DMS53 (cell line): ENCODE results near the gene MGAT4C.
A peak's percentile ranks its signal among the peaks of the same experiment; 100 is the strongest.
"Not testable (repeated sequence)": the region's sequence is repeated elsewhere in the genome, so short reads cannot be mapped to it uniquely, and the experiment has no call there.

Source experiments
- DNase-seq: peaks from one replicate; lab custom pipeline; 2025; lab: John Stamatoyannopoulos, UW

MGAT4C gene

DNA sequence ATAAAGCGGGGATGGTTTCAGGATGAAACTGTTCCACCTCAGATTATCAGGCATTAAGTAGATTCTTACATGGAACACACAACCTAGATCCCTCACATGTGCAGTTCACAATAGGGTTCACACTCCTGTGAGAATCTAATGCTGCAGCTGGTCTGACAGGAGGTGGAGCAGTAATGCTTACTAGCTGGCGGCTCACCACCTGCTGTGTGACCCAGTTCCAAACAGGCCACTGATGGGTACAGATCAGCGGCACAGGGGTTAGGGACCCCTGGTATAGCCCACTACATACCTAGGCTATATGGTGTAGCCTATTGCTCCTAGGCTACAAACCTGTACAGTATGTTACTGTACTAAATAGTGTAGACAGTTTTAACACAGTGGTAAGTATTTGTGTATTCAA lies 129.3 kb downstream of the MGAT4C start:
- DNase-seq = not testable (repeated sequence)

DNA sequence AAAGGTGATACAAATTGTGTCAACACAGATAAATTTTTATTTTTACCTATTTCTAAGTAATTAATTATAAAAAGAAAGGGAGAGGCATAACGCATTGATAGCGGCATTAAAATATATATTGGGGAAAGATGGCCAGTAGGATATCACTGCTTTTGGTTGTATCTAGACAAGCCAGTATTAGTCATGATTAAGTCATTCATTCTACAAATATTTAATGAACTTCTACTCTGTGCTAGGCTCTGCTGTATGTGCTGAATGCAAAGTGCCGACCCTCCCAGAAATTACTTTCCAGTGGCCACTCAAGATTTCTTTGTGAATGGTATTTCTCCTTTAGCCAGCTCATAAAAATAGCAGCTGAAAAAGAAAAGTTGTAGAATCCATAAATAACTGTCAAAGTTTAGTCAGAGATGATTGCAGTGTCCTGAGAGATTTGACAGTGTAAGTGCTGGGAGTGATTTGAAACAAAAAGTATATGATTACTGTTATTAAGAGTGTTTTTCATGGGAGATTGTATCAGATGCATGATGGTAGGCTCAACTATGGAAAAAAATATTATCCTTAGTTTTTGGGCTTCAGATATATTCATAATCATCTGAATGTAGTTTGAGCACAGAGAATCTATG lies 133.2 kb downstream of the MGAT4C start:
- DNase-seq = no peak

DNA sequence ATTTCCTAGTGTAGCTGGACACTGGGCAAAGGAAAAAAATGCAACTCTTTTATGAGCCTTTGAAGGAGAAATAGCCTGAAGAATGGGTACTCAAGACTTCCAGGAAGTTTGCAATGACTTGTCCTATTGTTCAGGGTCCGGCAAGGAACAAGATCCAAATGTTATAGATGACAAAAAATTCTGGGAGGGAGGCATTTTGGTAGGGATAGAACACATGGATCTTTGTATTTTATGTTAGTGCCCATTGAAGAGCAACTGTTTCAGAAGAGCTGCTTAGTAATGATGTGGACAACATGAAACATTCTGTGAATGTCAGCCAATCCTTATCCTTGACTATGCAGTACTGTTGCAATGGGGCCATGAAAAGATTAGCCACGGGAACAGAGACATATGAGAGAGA lies 138.0 kb downstream of the MGAT4C start:
- no peak for DNase-seq

DNA sequence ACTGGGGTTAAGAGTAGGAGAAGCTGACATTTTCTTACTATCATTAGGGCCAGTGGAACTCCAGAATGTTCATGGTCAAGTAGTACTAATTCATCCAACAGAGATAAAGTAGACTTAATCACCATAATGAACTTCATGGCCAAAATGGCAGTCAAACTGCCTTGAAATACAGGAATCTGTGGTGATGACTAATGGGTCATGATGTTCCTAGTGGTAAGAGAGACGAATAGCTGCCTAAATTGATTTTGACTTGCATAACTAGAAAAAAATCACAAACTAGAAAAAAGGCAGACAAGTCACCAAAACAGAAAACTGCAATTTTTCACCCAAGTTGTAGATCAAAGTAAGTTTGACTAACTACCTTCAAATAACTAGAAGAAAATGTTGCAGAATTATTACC lies 138.5 kb downstream of the MGAT4C start:
- no peak for DNase-seq

DNA sequence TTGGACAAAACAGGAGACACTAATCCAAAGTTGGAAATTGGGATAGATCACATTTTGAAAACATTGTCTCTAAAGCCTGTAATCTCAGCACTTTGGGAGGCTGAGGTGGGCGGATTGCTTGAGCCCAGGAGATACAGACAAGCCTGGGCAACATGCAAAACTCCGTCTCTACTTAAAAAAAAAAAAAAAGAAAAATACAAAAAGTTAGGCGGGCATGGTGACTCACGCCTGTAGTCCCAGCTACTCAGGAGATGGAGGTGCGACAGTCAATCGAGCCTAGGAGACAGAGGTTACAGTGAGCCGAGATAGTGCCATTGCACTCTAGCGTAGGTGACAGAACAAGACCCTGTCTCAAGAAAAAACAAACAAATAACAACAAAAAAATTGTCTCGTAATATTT lies 152.1 kb downstream of the MGAT4C start:
- no peak for DNase-seq

DNA sequence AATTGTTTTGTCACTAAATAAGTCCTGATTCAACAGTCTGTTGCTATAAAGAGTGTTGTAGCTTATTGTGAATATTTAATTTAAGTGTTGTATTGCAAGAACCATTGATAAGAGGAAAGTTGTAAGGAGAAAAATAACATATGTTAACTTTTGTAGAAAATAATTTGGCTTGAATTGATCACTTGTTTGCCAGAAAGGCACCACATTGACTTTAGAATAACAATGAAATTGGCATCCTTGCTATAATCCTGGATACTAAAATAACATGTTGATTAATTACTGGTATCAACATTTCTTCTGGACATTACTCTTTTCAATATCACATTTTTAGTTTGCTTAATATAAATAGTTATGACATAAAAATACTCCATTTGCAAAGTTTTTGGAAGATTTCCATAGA lies 159.0 kb downstream of the MGAT4C start:
- DNase-seq = no peak

DNA sequence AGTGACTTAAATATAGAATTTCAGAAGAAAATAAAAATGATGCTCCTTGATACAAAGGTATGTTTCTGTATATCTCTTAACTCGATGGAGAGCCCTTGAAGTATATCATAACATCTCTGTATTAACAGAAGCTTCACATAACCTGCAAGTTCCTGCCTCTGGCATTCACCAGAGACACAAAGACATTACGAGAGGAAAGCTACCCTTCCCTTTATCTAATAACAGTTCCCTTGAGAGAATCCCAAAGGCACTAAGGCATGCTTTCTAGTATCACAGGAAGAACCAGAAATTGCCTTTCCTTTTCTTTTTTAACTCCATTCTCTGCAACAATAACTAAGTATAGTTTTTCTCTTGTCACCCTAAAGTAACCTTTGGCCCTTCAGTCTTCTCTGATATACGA lies 164.5 kb downstream of the MGAT4C start:
- no peak for DNase-seq

DNA sequence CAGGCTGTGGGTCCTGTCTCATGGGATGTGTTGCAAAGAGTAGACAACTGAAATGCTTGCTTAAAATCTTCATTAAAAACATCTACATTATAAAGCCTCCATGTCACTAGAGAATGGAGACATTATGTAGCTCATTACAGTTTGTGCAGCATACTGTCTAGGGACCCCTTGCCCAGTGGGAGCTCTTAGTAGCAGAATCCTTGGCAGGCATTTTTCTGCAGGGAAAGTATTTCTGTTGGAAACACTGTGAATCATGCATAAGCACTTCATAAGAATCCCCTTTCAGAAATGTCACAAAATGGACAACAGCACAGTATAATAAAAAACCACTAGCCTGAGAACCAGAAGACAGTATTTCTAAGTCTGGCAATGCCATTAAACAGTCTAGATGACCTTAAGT lies 174.3 kb downstream of the MGAT4C start:
- DNase-seq = no peak

DNA sequence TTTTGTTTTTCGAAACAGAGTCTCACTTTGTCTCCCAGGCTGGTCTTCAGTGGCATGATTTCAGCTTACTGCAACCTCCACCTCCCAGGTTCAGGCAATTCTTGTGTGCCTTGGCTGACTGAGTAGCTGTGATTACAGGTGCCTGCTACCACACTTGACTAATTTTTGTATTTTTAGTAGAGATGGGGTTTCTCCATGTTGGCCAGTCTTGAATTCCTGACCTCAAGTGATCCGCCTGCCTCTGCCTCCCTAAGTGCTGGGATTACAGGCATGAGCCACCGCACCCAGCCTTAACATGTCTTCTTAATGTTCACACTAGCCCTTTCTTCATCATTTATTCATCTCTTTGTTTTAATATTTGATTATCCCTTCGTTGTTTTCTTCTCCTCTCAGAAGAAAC lies 197.1 kb downstream of the MGAT4C start:
- not testable (repeated sequence) for DNase-seq

DNA sequence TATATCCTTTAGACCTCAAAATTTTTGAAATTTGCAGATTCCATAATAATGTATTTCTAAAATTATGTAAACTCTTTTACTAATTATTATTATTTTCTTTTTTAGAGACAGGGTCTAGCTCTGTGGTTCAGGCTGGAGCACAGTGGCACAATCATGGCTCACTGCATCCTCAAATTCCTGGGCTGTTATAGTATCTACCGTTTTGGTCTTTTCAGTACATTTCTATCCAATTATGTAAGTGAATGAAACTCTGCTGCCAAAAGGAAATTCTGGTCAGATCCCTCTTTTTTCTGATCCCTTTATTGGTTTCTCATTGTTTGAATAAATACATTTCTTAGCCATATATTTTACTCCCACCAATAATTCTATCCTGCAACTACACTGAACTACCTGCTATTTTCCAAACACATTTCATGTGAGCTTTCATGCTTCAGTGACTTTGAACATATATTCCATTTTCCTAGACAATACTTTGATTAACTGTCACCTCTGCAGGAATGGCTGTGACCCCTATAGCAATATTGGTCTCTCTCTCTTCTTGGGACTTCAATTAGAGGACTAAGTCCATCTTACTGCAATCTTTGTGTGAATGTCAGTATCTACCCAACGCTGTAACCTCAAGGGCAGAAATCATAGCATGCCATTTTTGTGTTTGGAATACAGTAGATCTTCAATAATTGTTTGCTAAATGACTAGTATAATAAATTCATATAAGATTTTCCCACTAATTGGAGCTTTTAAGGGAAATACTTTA lies 198.9 kb downstream of the MGAT4C start:
- no peak for DNase-seq

DNA sequence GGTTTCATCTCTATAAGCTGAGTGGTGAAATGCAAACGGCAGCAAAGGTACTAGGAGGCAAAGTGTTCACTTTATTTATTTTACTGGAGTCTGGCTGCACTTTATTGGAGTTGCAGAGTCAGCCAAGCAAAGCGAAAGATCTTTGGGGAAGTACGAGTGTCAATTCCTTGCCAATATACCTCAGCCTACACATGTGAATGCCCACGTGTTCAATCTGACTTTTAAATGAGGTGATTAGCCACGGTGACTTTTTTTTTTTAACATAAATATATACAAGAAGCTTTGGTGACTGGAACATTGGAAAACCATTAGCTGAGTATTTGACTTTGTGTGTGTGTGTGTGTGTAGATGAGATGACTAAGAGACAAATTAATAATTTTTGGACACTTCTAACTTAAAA lies 203.3 kb downstream of the MGAT4C start:
- no peak for DNase-seq

DNA sequence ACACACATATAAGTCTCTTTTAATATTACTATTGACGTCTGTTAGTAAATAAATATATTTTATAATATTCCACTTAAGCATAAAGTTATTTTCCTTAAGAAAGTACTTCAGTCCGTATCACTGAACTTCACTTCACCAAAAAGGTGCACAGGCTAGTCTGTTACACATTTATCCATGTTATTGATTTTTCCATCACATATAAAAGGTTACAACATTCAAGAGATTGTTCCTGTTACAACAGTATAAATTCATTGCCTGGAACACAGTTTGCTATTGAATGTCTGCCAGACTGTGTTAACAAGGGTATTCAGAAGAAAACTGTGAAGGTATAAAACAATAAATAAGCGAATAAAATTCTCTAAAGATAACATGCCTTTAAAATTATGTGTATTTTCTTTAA lies 206.2 kb downstream of the MGAT4C start:
- DNase-seq = no peak

DNA sequence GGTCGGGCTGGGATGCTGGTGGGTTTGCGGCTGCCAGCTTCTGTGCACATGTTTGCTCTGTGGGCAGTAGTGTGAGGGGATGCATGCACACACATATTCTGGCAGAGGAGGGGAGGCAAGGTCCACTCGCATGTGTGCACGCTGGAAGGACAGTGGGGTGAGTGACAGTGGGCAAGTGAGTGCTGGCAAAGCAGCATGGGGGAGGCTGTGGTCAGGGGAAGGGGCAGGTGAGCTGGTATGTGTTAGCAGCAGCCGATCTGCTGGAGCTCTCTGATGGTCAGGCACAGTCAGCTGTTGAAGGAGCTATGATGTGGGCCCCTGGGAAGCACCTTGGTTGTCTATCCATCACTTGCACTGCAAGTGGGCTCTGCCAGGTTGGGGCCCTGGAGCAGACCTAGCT lies 211.8 kb downstream of the MGAT4C start:
- DNase-seq = no peak

DNA sequence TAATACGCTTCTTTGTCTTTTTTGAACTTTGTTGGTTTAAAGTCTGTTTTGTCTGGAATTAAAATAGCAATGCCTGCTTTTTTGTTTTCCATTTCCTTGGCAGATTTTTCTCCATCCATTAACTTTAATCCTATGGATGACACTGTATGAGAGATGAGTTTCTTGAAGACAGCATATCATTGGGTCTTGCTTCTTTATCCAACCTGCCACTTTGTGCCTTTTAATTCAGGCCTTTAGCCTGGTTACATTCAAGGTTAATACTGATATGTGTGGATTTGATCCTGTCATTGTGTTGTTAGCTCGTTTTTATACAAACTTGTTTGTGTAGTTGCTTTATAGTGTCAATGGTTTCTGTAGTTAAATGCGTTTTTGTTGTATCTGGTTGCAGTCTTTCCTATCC lies 214.1 kb downstream of the MGAT4C start:
- DNase-seq = no peak

DNA sequence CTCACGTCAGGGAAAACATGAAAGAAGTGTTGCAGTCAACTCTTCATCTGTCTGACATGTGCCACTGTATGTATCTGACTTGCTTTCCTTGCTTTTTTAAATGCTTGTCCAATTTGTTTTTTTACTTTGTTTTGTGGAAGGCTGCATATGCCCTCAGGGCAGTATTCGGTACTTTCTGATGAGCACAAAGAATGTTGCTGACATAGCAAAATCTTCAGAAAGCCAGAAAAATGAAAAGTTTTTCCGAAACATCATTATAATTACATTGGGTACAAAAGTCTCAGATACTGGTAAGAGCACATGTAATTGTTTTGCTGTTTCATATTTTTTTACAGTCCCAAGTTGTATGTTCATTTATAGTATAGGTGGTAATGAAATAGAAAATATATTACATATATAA lies 237.8 kb downstream of the MGAT4C start:
- DNase-seq = no peak

DNA sequence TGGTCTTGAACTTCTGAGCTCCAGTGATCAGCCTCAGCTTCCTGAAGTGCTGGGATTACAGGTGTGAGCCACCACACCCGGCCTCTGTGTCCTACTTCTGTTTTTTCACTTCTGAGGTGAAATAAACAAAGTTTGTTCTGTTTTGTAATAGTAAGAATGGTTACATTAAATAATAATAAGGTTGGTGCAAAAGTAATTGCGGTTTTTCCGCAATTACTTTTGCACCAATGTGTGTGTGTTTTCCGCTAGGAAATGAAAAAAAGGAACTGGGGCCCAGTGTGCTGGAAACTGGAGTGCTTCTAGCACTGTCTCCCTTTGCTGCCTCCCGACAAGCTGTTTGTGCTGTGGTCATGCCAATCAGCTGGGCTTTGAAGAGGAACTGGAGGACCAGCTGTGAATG lies 241.2 kb downstream of the MGAT4C start:
- DNase-seq = peak; percentile 31

DNA sequence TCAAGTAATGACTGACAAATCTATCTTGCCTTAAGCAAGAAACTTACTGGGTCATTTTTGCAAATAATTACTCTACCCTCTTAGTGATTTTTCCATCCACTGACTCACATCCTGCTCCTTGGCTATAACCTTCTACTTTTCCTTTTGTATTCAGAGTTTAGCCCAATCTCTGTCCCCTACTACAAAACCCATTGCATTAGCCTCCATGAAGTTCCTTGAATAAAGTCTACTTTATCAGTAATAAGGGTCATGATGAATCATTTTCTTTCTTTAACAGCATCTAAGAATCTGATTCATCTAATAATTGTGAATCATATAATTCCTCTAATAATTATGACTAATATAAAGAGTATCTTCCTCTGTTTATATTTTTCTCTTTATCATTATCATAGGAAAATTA lies 249.5 kb downstream of the MGAT4C start:
- DNase-seq = no peak

DNA sequence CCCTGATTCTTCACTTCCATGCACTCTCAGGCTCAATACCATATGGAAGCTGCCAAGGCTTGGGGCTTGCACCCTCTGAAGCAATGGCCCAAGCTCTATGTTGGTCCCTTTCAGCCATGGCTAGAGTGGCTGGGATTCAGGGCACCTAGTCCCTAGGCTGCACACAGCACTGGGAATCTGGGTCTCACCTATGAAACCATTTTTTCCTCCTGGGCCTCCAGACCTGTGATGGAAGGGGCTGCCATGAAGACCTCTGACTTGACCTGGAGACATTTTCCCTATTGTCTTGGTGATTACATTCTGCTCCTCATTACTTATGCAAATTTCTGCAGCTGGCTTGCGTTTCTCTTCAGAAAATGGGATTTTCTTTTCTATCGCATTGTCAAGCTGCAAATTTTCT lies 258.1 kb downstream of the MGAT4C start:
- DNase-seq = no peak

DNA sequence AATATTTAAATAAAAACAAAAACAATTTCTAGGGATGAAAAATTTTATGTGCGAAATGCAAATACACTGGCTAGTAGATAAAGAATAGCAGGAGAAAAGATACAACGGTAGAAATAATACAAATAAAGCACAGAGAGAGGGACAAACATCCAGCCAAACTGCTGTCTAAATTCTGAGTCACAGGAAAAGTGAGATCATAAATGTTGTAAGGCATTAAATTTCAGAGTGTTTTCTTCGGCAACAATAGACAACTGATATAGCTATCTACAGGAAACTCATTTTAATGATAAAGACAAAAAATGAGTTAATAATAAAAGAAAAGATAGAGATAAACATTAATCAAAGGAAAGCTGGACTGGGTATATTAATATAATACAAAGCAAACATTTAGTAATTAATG lies 259.9 kb downstream of the MGAT4C start:
- peak; percentile 21 for DNase-seq

DNA sequence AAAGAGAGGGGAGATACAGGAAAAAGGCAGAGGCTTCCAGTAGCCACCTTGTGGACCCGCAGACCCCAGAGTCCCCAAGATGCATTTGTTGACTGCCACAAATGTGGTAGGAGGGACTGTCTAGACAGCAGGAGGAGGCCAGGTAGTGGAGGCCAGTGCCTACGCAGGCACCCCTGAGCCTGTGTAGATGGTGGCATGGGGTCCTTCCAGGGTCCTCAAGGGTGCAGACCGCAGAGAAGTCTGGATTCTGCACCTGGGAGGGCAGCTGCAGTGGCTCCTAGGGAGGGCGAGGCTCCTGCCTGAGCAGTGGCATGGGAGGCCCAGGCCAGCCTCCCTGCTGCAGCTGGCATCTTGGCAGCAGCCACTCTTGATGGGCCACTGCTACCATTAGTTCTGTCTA lies 262.4 kb downstream of the MGAT4C start:
- no peak for DNase-seq

DNA sequence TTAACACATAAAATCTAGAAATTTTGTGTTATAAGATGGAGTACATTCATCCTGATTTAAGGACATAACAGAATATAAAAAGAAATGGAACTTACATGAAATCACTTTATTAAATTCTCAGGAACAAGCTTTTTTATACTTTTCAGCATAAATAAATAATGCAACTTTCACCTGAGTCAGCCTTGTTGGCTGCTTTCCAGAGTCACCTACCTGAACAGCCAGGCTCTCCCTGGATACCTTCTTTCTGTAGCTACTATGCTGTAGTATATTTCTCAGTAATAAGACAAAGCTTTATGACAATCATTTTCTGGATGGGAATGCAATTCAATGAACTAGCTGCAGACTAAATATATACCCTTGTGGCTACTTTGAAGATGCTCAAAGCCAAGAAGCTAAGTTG lies 270.2 kb downstream of the MGAT4C start:
- DNase-seq = peak; percentile 83

DNA sequence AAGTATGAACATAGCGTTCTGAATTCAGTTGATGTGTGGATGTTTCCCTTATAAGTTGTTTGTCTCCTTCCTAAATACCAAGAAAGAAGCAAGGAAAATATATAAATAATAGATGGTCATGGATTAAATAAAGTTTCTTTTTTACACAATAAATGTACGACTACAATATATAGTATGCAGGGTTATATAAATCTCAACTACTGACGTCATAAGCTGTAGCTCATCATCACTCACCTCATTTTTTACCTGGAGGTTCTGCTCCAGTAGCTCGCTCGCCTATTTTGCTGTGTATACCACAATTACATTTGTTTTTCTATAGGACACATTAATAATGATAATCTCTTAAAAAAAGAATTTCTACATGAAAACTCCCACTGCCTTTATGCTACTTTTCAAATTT lies 272.6 kb downstream of the MGAT4C start:
- no peak for DNase-seq

DNA sequence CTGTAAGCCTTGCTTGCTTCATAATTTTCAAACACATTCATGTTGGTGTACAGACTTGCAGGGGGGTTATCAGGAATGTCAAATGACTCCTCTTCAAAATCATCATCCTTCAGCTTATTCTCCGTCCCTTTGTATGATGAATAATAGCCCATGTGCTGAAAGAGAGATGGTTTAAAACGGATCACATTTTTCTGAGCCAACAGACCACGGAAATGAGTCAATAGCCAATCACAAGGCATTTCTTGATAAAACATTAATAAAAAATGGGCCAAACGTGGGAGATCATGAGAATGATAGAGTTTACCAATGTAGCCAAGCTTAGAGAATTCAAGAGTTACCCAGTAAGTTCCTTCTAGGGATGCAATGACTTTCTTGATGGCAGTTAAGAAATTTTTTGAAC lies 276.6 kb downstream of the MGAT4C start:
- no peak for DNase-seq

DNA sequence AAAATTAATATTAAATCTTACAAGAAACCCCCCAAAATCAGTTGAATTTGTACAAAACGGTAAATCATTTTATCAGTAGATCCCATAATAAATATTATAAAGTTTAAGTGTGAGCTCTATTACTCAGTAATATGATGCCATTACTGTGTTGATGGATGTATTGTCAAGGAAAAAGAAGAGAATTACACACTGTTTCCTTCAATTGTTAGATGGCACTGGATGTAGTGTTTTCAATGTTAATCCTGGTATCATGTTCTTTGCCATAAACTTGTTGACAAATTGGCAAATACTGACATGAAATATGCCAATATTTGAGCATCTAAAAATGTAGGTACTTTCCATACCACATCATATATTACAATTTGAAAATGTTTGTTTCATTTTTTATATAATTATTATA lies 280.5 kb downstream of the MGAT4C start:
- peak; percentile 50 for DNase-seq
